ENCODE measurements around the gene ONECUT3. TPM values are rescaled to one million over a fixed set of nuclear protein-coding genes. Genes with fewer than 3 reads are reported as not detected.
"Not testable (repeated sequence)": the region's sequence is repeated elsewhere in the genome, so short reads cannot be mapped to it uniquely, and the experiment has no call there.

The ONECUT3 gene
- total RNA-seq, 2 experiments from 2014 or later: not detected

- Mint-ChIP-seq H3K27me3 (peaks cover 85% of the 10 kb centered on the region), H3K36me3 (no peaks in the 10 kb centered on the region)
These were observed 4.3 kb downstream of the ONECUT3 start for GRCh38 chr19:1757468-1758230.

GRCh38 chr19:1758231-1758577 is 4.9 kb downstream of the ONECUT3 start:
- no peak for DNase-seq
- Mint-ChIP-seq H3K9me3 (no peaks in the 10 kb centered on the region), H3K27ac (no peak overlapping the region), H3K4me3 (no peak overlapping the region), H3K27me3 (peaks cover 85% of the 10 kb centered on the region), H3K4me1 (peaks cover 1% of the 10 kb centered on the region), H3K36me3 (no peaks in the 10 kb centered on the region)

More at GRCh38 chr19:1757468-1758230, 4.3 kb downstream of the ONECUT3 start:
- H3K4me1 Mint-ChIP-seq: peaks cover 1% of the 10 kb centered on the region
- no peaks in the 10 kb centered on the region for H3K9me3 Mint-ChIP-seq
- DNase-seq: no peak
- no peak overlapping the region for H3K27ac Mint-ChIP-seq
- H3K4me3 Mint-ChIP-seq: no peak overlapping the region

GRCh38 chr19:1758959-1759903 is 5.9 kb downstream of the ONECUT3 start:
- H3K36me3 Mint-ChIP-seq: no peaks in the 10 kb centered on the region
- no peak for DNase-seq
- no peak overlapping the region for H3K4me3 Mint-ChIP-seq
- H3K4me1 Mint-ChIP-seq: peaks cover 1% of the 10 kb centered on the region
- H3K27me3 Mint-ChIP-seq: peaks cover 95% of the 10 kb centered on the region
- H3K9me3 Mint-ChIP-seq: no peaks in the 10 kb centered on the region
- H3K27ac Mint-ChIP-seq: no peak overlapping the region

GRCh38 chr19:1760020-1760419 is 6.7 kb downstream of the ONECUT3 start:
- Mint-ChIP-seq H3K27ac (no peak overlapping the region), H3K27me3 (peaks cover 96% of the 10 kb centered on the region), H3K36me3 (no peaks in the 10 kb centered on the region), H3K4me1 (peaks cover 1% of the 10 kb centered on the region), H3K9me3 (no peaks in the 10 kb centered on the region), H3K4me3 (no peak overlapping the region)
- DNase-seq: no peak

GRCh38 chr19:1760786-1761527 is 7.7 kb downstream of the ONECUT3 start:
- peaks cover 98% of the 10 kb centered on the region for H3K27me3 Mint-ChIP-seq
- not testable (repeated sequence) for H3K27ac Mint-ChIP-seq, H3K9me3 Mint-ChIP-seq, H3K36me3 Mint-ChIP-seq, DNase-seq, H3K4me3 Mint-ChIP-seq, H3K4me1 Mint-ChIP-seq

GRCh38 chr19:1761528-1762242 is 8.4 kb downstream of the ONECUT3 start:
- H3K27ac Mint-ChIP-seq: no peak overlapping the region
- peaks cover 98% of the 10 kb centered on the region for H3K27me3 Mint-ChIP-seq
- H3K36me3 Mint-ChIP-seq: no peaks in the 10 kb centered on the region
- no peak overlapping the region for H3K4me3 Mint-ChIP-seq
- DNase-seq: no peak
- peaks cover 1% of the 10 kb centered on the region for H3K4me1 Mint-ChIP-seq
- H3K9me3 Mint-ChIP-seq: no peaks in the 10 kb centered on the region

- Mint-ChIP-seq H3K27me3 (peaks cover 98% of the 10 kb centered on the region), H3K4me1 (peaks cover 3% of the 10 kb centered on the region), H3K36me3 (no peaks in the 10 kb centered on the region), H3K27ac (no peak overlapping the region), H3K4me3 (no peak overlapping the region), H3K9me3 (no peaks in the 10 kb centered on the region)
- no peak for DNase-seq
These were observed 9.2 kb downstream of the ONECUT3 start for GRCh38 chr19:1762243-1763117.

- DNase-seq: no peak
- Mint-ChIP-seq H3K4me3 (no peak overlapping the region), H3K9me3 (no peaks in the 10 kb centered on the region), H3K27me3 (peaks cover 98% of the 10 kb centered on the region), H3K4me1 (peaks cover 3% of the 10 kb centered on the region), H3K36me3 (no peaks in the 10 kb centered on the region), H3K27ac (no peak overlapping the region)
These were observed 10.6 kb downstream of the ONECUT3 start for GRCh38 chr19:1763648-1764639.

GRCh38 chr19:1764729-1765128 is 11.4 kb downstream of the ONECUT3 start:
- Mint-ChIP-seq H3K27ac (no peak overlapping the region), H3K36me3 (no peaks in the 10 kb centered on the region), H3K9me3 (no peaks in the 10 kb centered on the region), H3K27me3 (peaks cover 98% of the 10 kb centered on the region), H3K4me1 (peaks cover 3% of the 10 kb centered on the region), H3K4me3 (no peak overlapping the region)
- DNase-seq: no peak

- H3K27me3 Mint-ChIP-seq: peaks cover 98% of the 10 kb centered on the region
- H3K9me3 Mint-ChIP-seq: peaks cover 2% of the 10 kb centered on the region
These were observed 12.1 kb downstream of the ONECUT3 start for GRCh38 chr19:1765232-1765903.

GRCh38 chr19:1765904-1766799 is 12.8 kb downstream of the ONECUT3 start:
- H3K4me3 Mint-ChIP-seq: no peak overlapping the region
- no peak overlapping the region for H3K27ac Mint-ChIP-seq
- DNase-seq: no peak
- H3K27me3 Mint-ChIP-seq: peaks cover 98% of the 10 kb centered on the region
- peaks cover 3% of the 10 kb centered on the region for H3K4me1 Mint-ChIP-seq
- peaks cover 2% of the 10 kb centered on the region for H3K36me3 Mint-ChIP-seq
- H3K9me3 Mint-ChIP-seq: peaks cover 8% of the 10 kb centered on the region

More at GRCh38 chr19:1765232-1765903, 12.1 kb downstream of the ONECUT3 start:
- H3K36me3 Mint-ChIP-seq: no peaks in the 10 kb centered on the region
- no peak for DNase-seq
- H3K4me1 Mint-ChIP-seq: peaks cover 3% of the 10 kb centered on the region
- H3K27ac Mint-ChIP-seq: no peak overlapping the region
- no peak overlapping the region for H3K4me3 Mint-ChIP-seq

All from activated naive CD8-positive, alpha-beta T cell treated with anti-CD3 and anti-CD28 coated beads for 36 hours (primary cell).